Epidermal melanocyte (primary cell): ENCODE results near the gene GPR45.
A peak's percentile ranks its signal among the peaks of the same experiment; 100 is the strongest.
"Not testable (repeated sequence)": the region's sequence is repeated elsewhere in the genome, so short reads cannot be mapped to it uniquely, and the experiment has no call there.

ENCODE experiments used
- DNase-seq: peaks from one replicate; pipeline ENCODE4 v3.0.0; 2011; ENCODE audit warnings: low spot score; ENCODE audit not compliant: insufficient read length

Gene GPR45, protein sequence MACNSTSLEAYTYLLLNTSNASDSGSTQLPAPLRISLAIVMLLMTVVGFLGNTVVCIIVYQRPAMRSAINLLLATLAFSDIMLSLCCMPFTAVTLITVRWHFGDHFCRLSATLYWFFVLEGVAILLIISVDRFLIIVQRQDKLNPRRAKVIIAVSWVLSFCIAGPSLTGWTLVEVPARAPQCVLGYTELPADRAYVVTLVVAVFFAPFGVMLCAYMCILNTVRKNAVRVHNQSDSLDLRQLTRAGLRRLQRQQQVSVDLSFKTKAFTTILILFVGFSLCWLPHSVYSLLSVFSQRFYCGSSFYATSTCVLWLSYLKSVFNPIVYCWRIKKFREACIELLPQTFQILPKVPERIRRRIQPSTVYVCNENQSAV

GRCh38 chr2:105241443-105241842 lies at the start of gene GPR45:
GPR45 (plus strand) TSS chr2:105241743; CDS start chr2:105241859, 116 bp downstream.
- DNase-seq, result no peak

DNA sequence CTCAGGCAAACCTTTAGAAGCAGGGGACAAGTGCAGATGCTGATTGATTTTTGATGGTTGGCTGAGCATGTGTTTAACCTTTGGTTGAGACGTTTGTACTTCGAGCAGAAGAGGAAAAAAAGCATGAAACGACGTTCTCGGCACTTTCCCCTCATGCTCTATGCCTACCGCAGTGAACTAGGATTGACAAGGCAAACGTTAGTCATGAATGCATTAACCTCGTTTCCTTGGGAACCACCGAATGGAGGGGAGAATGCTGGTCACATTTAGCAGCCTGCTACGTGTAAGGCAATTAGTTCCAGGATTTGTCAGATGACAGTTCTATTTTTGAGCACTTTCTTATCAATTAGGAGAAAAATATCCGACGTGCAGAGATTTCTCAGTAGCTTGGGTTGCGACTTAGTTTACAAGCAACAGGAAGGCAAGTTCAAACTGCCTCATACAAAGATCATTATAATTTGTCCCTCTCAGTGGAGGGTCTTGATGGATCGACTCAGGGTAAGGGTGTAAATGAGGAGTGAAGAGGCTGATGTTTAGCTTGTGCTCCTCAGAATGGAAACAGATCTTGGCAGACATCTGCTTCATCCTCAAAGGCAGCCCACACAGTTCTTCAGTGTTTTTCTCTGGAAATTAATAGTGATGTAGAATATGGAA lies 47.4 kb upstream of the GPR45 start:
- DNase-seq, result no peak

DNA sequence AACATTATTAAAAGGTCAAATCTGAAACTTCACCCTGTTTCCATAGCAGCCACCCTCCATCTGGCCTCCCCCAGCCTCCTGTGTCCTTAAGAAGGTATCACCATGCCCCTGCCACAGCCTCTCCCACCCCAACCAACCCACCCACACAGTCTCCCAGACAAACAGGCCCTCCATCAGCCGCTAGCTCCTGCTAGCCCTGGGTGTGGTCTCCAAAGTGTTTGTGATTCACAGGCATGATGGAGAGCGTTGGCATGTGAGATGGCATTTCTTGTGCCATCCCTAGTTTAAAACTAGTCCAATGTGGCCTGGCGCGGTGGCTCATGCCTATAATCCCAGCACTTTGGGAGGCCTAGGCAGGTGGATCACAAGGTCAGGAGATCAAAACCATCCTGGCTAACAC lies 44.9 kb upstream of the GPR45 start:
- no peak for DNase-seq

DNA sequence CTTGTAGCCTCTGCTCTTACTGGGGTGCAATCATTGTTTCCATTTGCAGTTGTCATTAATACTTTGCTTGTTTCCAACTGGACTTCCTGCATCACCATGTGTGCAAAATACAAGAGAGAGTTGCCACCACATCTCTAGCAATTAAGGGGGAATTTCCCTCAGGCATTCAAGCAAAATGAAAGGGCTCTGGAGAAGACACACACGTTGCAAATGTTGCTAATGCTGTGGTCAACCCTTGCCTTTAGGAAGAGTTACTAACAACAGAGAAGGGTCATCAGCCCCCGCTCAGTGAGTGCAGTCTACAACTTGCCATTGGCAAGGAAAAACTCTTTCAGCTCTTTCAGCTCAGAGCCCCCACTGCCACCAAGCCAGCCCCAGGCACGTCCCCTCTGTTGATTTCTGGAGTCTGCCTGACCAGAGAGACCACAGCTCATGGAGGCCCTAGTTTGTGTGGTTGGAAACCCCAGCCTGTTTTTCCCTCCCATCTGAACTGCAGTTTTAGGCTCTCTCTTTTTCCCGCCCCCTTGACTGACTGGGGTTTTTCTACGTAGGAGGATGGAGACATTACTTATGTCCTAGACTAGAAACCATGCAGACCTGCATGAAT lies 25.9 kb upstream of the GPR45 start:
- no peak for DNase-seq

DNA sequence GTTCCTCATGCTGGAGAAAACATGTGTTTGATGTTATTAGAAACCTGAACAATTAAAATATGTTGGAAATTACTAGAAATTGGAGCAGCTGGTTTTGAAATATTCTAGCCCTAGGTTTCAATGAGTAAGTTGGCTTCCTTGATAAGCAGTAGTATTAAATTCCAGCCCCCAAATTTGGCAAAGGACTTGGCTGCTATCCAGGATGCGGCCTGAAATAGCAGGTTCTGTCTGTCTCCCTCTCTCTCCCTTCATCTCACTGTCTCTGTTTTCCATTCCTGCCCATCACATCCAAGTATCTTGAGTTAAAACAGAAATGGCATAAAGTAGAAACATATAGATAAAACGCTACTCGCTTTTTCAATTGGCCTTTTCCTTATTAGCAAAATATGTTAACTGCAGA lies 20.9 kb upstream of the GPR45 start:
- no peak for DNase-seq

GRCh38 chr2:105224444-105224843 lies 17.1 kb upstream of the GPR45 start:
- no peak for DNase-seq

DNA sequence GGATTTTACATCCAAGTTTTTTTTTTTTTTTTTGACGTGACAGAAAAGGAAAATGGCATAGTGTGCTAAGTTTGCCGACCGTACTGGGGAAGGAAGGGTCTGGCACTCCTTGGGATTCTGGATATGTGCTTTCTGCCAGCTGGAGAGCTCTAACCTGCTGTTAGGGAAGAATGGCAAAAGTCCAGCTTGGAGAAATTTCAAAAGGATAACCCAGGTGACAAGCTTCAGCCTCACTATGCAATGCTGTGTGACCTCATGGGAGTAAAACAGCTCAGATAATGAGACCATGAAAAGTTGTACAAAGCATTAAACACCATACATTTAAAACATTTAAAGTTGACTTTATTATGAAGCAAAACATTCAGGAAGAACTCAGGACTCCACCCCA lies 10.3 kb upstream of the GPR45 start:
- no peak for DNase-seq

- DNase-seq, result no peak
Observed at GRCh38 chr2:105235388-105236059, 6.0 kb upstream of the GPR45 start.

GRCh38 chr2:105236060-105236424 lies 5.5 kb upstream of the GPR45 start:
- DNase-seq, result no peak

DNA sequence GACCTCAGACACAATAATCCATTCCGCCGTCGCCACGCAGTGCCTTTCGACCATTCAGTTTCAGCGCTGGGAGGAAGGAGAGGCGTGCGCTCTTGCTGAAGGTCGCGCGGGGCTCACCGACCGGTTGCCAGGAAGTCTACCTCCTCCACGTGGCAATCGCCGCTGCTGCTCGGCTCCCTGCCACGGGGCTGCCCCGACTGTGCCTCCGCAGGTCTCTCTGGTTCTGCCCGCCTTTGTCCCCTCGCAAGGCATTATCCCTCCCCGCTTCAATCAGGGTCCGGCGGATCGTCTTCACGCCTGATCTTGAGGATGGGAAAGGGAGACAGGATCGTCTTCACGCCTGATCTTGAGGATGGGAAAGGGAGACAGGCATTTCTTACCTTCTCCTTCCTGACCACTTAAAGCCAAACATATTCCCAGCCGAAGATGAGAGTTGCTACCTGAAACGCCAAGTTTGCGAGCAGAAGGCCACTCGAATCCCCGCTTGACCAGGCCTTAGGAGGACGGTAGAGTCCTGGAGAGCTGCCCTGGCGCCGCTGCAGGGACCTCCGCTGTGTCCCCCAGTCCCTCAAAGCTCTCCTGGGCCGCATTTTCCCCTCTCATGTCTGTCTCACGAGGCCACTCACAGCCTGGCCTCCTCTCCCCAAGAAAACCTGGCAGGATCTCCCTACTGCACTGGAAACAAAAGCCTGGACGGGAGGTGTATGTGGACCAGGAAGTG lies 4.3 kb upstream of the GPR45 start:
- no peak for DNase-seq

GRCh38 chr2:105238664-105239240 lies 2.8 kb upstream of the GPR45 start:
- DNase-seq, result no peak

- DNase-seq, result peak; percentile 64
Observed at GRCh38 chr2:105239924-105240323, 1.6 kb upstream of the GPR45 start.

- DNase-seq, result no peak
Observed at GRCh38 chr2:105242286-105242993, 897 bp downstream of the GPR45 start.

DNA sequence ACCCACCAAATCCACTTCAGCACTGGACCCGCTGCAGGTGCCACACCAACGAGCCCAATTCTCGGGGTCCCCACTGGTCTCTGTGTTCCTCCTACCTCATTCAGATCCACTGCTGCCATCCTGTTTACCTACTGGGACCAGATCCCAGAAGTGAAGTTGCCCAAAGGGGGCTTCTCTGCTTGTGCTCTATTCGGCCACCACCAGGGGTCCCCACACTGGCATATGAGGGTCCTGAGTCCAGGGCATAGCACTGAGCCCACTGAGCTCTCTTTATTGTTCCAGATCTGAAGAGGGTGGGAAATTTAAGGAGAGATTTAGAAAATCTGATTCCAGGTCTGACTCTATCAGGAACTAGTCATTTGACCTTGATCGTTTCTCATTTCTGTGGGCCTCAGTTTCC lies 2.4 kb downstream of the GPR45 start:
- DNase-seq, result no peak

GRCh38 chr2:105244451-105244850 lies 2.9 kb downstream of the GPR45 start:
- DNase-seq, result no peak

DNA sequence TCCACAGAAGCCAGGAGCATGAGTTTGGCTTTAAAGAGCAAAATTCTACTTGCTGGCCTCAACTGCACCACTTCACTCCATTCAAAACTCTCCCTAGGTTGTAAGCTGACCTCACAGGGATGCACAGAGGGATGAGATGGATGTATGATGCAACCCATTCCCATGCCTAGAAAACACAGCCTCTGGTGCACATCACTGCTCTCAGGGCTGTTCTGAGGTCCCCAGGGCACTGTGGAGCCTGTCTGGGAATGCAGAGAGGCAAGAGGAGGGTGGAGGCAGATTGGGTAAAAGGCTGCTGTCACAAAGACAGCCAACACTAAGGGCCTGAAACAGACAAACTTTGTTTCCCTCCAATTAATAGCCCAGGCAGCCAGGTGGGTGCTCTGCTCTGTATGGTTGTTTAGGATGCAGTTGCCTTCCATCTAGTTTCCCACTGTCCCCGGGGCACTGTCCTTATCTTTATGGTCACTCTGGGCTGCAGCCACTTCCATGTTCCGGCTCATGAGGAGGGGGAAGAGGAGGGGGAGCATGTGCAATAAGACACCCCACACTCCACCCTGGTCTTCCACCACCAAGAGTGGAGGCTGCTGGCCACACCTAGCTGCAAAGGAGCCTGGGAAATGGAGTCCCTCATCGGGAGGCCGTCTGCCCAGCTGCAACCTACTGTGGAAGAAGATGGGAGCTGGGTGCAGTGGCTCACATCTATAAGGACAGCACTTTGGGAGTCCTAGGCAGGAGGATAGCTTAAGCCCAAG lies 7.0 kb downstream of the GPR45 start:
- DNase-seq, result no peak

DNA sequence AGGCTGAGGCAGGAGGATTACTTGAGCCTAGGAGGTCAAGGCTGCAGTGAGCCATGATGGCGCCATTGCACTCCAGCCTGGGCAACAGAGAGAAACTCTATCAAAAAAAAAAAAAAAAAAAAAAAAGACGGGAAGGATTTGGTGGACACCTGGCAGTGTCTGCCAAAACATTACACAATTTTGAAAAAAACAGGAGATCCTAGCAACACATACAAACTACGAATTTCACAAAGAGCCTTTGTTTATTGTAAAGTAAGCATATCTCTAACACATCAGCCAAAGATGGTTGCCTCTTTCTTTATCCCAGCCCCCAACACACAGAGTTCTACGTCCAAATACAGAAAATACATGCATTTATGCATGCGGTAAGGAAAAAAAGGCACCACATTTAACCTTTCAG lies 7.6 kb downstream of the GPR45 start:
- no peak for DNase-seq

GRCh38 chr2:105249891-105250290 lies 8.3 kb downstream of the GPR45 start:
- no peak for DNase-seq

GRCh38 chr2:105251016-105251648 lies 9.6 kb downstream of the GPR45 start:
- not testable (repeated sequence) for DNase-seq
